ENCODE data around the gene SDK1.
A peak's percentile ranks its signal among the peaks of the same experiment; 100 is the strongest.

Gene SDK1

GRCh38 chr7:3537210-3537875 lies 236.3 kb downstream of the SDK1 start:
- Histone ChIP-seq H2AK5ac (ENCODE audit: low read length, severe bottlenecking) (no peak overlapping the region), H3K23ac (ENCODE audit: low read length in 2 of 2) (no peak overlapping the region), H3K79me1 (replicated peaks; ENCODE audit: low read length, poor library complexity, severe bottlenecking) (peaks cover 4% of the 10 kb centered on the region), H3K27me3 (ENCODE audit: control insufficient read depth in 1 of 2, insufficient read depth in 1 of 2, low read length in 2 of 2) (no peaks in the 10 kb centered on the region), H3K14ac (ENCODE audit: low read length in 2 of 2) (no peak overlapping the region), H3K18ac (ENCODE audit: low read depth in 1 of 2, low read length in 2 of 2) (peak overlapping the region in 1 of 2 experiments; percentile 37), H4K8ac (ENCODE audit: low read length) (peak overlapping the region; percentile 74), H2BK15ac (ENCODE audit: low read depth, poor library complexity, severe bottlenecking) (no peak overlapping the region), H2AFZ (ENCODE audit: low read depth, low read length) (no peak overlapping the region), H3K9me3 (ENCODE audit: control insufficient read depth, low read length) (no peaks in the 10 kb centered on the region), H4K91ac (ENCODE audit: low read length) (no peak overlapping the region), H3K9ac (ENCODE audit: low read length) (peak overlapping the region; percentile 50), H3K27ac (ENCODE audit: low read length, poor library complexity, severe bottlenecking) (peak overlapping the region; percentile 41), H2BK5ac (ENCODE audit: low read depth, low read length, poor library complexity, severe bottlenecking) (no peak overlapping the region), H2BK12ac (ENCODE audit: low read length in 2 of 2) (no peak overlapping the region), H2BK120ac (ENCODE audit: low read depth, low read length) (no peak overlapping the region), H3K36me3 (ENCODE audit: control insufficient read depth in 1 of 2, insufficient read depth in 2 of 2, low read depth in 1 of 2, low read length in 2 of 2) (no peaks in the 10 kb centered on the region), H3K4me1 (ENCODE audit: control insufficient read depth, insufficient read depth, low read depth, low read length) (peaks cover 6% of the 10 kb centered on the region), H3K4me3 (ENCODE audit: insufficient read depth in 1 of 2, low read depth in 1 of 2, low read length in 2 of 2) (no peak overlapping the region), H3K4me2 (ENCODE audit: low read length, poor library complexity, severe bottlenecking) (no peak overlapping the region), H3K4ac (ENCODE audit: low read depth in 1 of 2, low read length in 2 of 2) (no peak overlapping the region)
- WGBS: 57% methylated on average over 4 of the region's 6 CpGs
- DNase-seq: peak; percentile 66

- Histone ChIP-seq H3K23ac (ENCODE audit: low read length in 2 of 2) (no peak overlapping the region), H2AFZ (ENCODE audit: low read depth, low read length) (no peak overlapping the region), H4K91ac (ENCODE audit: low read length) (no peak overlapping the region), H3K4ac (ENCODE audit: low read depth in 1 of 2, low read length in 2 of 2) (no peak overlapping the region), H3K79me1 (replicated peaks; ENCODE audit: low read length, poor library complexity, severe bottlenecking) (peaks cover 4% of the 10 kb centered on the region), H4K8ac (ENCODE audit: low read length) (no peak overlapping the region), H2AK5ac (ENCODE audit: low read length, severe bottlenecking) (no peak overlapping the region), H3K18ac (ENCODE audit: low read depth in 1 of 2, low read length in 2 of 2) (peak overlapping the region in 1 of 2 experiments; percentile 7), H3K27ac (ENCODE audit: low read length, poor library complexity, severe bottlenecking) (no peak overlapping the region), H3K14ac (ENCODE audit: low read length in 2 of 2) (no peak overlapping the region), H2BK120ac (ENCODE audit: low read depth, low read length) (no peak overlapping the region), H3K27me3 (ENCODE audit: control insufficient read depth in 1 of 2, insufficient read depth in 1 of 2, low read length in 2 of 2) (no peaks in the 10 kb centered on the region), H2BK12ac (ENCODE audit: low read length in 2 of 2) (no peak overlapping the region), H2BK5ac (ENCODE audit: low read depth, low read length, poor library complexity, severe bottlenecking) (no peak overlapping the region), H3K4me3 (ENCODE audit: insufficient read depth in 1 of 2, low read depth in 1 of 2, low read length in 2 of 2) (no peak overlapping the region), H3K36me3 (ENCODE audit: control insufficient read depth in 1 of 2, insufficient read depth in 2 of 2, low read depth in 1 of 2, low read length in 2 of 2) (no peaks in the 10 kb centered on the region), H3K4me1 (ENCODE audit: control insufficient read depth, insufficient read depth, low read depth, low read length) (peaks cover 6% of the 10 kb centered on the region), H3K9ac (ENCODE audit: low read length) (no peak overlapping the region), H3K4me2 (ENCODE audit: low read length, poor library complexity, severe bottlenecking) (no peak overlapping the region), H2BK15ac (ENCODE audit: low read depth, poor library complexity, severe bottlenecking) (no peak overlapping the region), H3K9me3 (ENCODE audit: control insufficient read depth, low read length) (no peaks in the 10 kb centered on the region)
- WGBS: 100% methylated on average over 2 of the region's 3 CpGs
- no peak for DNase-seq
These were observed 237.0 kb downstream of the SDK1 start for GRCh38 chr7:3538041-3538440.

GRCh38 chr7:3540456-3541220 lies 239.6 kb downstream of the SDK1 start:
- H3K14ac ChIP-seq (ENCODE audit: low read length in 2 of 2): no peak overlapping the region
- H3K9me3 ChIP-seq (ENCODE audit: control insufficient read depth, low read length): no peaks in the 10 kb centered on the region
- WGBS: 97% methylated on average over 1 of the region's 5 CpGs
- no peak overlapping the region for H4K91ac ChIP-seq (ENCODE audit: low read length)
- H3K4me2 ChIP-seq (ENCODE audit: low read length, poor library complexity, severe bottlenecking): no peak overlapping the region
- no peak for DNase-seq
- no peak overlapping the region for H4K8ac ChIP-seq (ENCODE audit: low read length)
- H2AFZ ChIP-seq (ENCODE audit: low read depth, low read length): no peak overlapping the region
- peaks cover 7% of the 10 kb centered on the region for H3K4me1 ChIP-seq (ENCODE audit: control insufficient read depth, insufficient read depth, low read depth, low read length)
- H3K27ac ChIP-seq (ENCODE audit: low read length, poor library complexity, severe bottlenecking): no peak overlapping the region
- H3K79me1 ChIP-seq (replicated peaks; ENCODE audit: low read length, poor library complexity, severe bottlenecking): peaks cover 11% of the 10 kb centered on the region
- H3K9ac ChIP-seq (ENCODE audit: low read length): no peak overlapping the region
- H2BK5ac ChIP-seq (ENCODE audit: low read depth, low read length, poor library complexity, severe bottlenecking): no peak overlapping the region
- H3K18ac ChIP-seq (ENCODE audit: low read depth in 1 of 2, low read length in 2 of 2): no peak overlapping the region
- no peaks in the 10 kb centered on the region for H3K27me3 ChIP-seq (ENCODE audit: control insufficient read depth in 1 of 2, insufficient read depth in 1 of 2, low read length in 2 of 2)
- no peak overlapping the region for H3K4ac ChIP-seq (ENCODE audit: low read depth in 1 of 2, low read length in 2 of 2)
- no peak overlapping the region for H2BK120ac ChIP-seq (ENCODE audit: low read depth, low read length)
- H2BK12ac ChIP-seq (ENCODE audit: low read length in 2 of 2): no peak overlapping the region
- no peak overlapping the region for H2AK5ac ChIP-seq (ENCODE audit: low read length, severe bottlenecking)
- no peak overlapping the region for H3K23ac ChIP-seq (ENCODE audit: low read length in 2 of 2)
- H3K4me3 ChIP-seq (ENCODE audit: insufficient read depth in 1 of 2, low read depth in 1 of 2, low read length in 2 of 2): no peak overlapping the region
- H2BK15ac ChIP-seq (ENCODE audit: low read depth, poor library complexity, severe bottlenecking): no peak overlapping the region
- no peaks in the 10 kb centered on the region for H3K36me3 ChIP-seq (ENCODE audit: control insufficient read depth in 1 of 2, insufficient read depth in 2 of 2, low read depth in 1 of 2, low read length in 2 of 2)

GRCh38 chr7:3544202-3544601 lies 243.2 kb downstream of the SDK1 start:
- peaks cover 1% of the 10 kb centered on the region for H3K4me1 ChIP-seq (ENCODE audit: control insufficient read depth, insufficient read depth, low read depth, low read length)
- no peak overlapping the region for H3K4ac ChIP-seq (ENCODE audit: low read depth in 1 of 2, low read length in 2 of 2)
- DNase-seq: no peak
- no peak overlapping the region for H3K23ac ChIP-seq (ENCODE audit: low read length in 2 of 2)
- no peak overlapping the region for H2AFZ ChIP-seq (ENCODE audit: low read depth, low read length)
- 51% methylated on average over 5 of the region's 5 CpGs for WGBS
- H3K27ac ChIP-seq (ENCODE audit: low read length, poor library complexity, severe bottlenecking): no peak overlapping the region
- no peak overlapping the region for H3K4me2 ChIP-seq (ENCODE audit: low read length, poor library complexity, severe bottlenecking)
- H3K27me3 ChIP-seq (ENCODE audit: control insufficient read depth in 1 of 2, insufficient read depth in 1 of 2, low read length in 2 of 2): no peaks in the 10 kb centered on the region
- no peaks in the 10 kb centered on the region for H3K9me3 ChIP-seq (ENCODE audit: control insufficient read depth, low read length)
- no peak overlapping the region for H2BK5ac ChIP-seq (ENCODE audit: low read depth, low read length, poor library complexity, severe bottlenecking)
- no peak overlapping the region for H3K9ac ChIP-seq (ENCODE audit: low read length)
- no peak overlapping the region for H2BK12ac ChIP-seq (ENCODE audit: low read length in 2 of 2)
- no peaks in the 10 kb centered on the region for H3K36me3 ChIP-seq (ENCODE audit: control insufficient read depth in 1 of 2, insufficient read depth in 2 of 2, low read depth in 1 of 2, low read length in 2 of 2)
- no peak overlapping the region for H2BK15ac ChIP-seq (ENCODE audit: low read depth, poor library complexity, severe bottlenecking)
- no peak overlapping the region for H3K4me3 ChIP-seq (ENCODE audit: insufficient read depth in 1 of 2, low read depth in 1 of 2, low read length in 2 of 2)
- H4K91ac ChIP-seq (ENCODE audit: low read length): no peak overlapping the region
- H3K79me1 ChIP-seq (replicated peaks; ENCODE audit: low read length, poor library complexity, severe bottlenecking): peaks cover 10% of the 10 kb centered on the region
- H2AK5ac ChIP-seq (ENCODE audit: low read length, severe bottlenecking): no peak overlapping the region
- H4K8ac ChIP-seq (ENCODE audit: low read length): no peak overlapping the region
- H3K14ac ChIP-seq (ENCODE audit: low read length in 2 of 2): no peak overlapping the region
- H3K18ac ChIP-seq (ENCODE audit: low read depth in 1 of 2, low read length in 2 of 2): no peak overlapping the region
- no peak overlapping the region for H2BK120ac ChIP-seq (ENCODE audit: low read depth, low read length)

Measured in mesenchymal stem cell (in vitro differentiated cells and primary cell).